ENCODE data around the gene GAP43. TPM values are rescaled to one million over a fixed set of nuclear protein-coding genes. Genes with fewer than 3 reads are reported as not detected.

GAP43 gene
- total and polyA plus RNA-seq, 7 donors = 0.60 to 18.9 (median 7.7) TPM; not detected in 1

DNA sequence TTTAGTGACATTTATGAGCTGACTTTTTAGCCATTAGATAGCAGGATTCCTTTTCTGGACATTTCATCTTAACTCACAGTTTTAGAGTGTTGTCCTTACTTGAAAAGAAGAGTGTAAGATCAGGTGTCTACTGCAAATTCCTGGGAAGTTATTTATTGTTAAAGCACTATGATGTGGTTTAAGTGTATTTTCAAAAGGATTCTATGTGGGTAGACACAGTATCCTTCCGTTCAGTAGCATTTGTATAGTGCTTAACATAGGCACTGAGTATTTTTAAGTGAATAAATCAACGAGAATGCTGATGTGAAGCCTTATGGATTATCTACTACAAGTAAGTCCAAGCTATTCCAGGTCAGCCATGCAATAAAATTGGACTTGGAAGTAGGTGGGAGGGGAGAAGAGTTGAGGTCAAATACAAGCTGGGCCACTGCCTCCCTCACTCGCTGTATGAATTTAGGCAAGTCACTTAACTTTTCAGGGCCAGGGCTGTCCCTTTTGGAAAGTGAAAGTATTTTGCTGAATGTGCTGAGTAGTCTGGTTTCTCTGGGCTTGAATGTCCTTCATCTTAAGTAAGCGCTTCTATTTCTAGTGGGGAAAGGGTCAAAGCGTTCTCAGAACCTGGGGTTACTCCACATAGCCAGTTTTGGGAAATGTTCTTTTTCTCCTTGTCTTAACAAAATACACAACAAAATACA, 48.6 kb downstream of the GAP43 start:
- WGBS, 2 donors = 84 to 85% methylated on average over 5 of the region's 5 CpGs
- TF ChIP-seq POLR2A (IDR thresholded peaks at IDR 0.05) = no peak
- TF ChIP-seq POLR2AphosphoS5 (IDR thresholded peaks at IDR 0.05) = no peak
- TF ChIP-seq, protein P1, sequence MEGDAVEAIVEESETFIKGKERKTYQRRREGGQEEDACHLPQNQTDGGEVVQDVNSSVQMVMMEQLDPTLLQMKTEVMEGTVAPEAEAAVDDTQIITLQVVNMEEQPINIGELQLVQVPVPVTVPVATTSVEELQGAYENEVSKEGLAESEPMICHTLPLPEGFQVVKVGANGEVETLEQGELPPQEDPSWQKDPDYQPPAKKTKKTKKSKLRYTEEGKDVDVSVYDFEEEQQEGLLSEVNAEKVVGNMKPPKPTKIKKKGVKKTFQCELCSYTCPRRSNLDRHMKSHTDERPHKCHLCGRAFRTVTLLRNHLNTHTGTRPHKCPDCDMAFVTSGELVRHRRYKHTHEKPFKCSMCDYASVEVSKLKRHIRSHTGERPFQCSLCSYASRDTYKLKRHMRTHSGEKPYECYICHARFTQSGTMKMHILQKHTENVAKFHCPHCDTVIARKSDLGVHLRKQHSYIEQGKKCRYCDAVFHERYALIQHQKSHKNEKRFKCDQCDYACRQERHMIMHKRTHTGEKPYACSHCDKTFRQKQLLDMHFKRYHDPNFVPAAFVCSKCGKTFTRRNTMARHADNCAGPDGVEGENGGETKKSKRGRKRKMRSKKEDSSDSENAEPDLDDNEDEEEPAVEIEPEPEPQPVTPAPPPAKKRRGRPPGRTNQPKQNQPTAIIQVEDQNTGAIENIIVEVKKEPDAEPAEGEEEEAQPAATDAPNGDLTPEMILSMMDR (IDR thresholded peaks at IDR 0.05) = no peak
- no peak for TF ChIP-seq EP300 (IDR thresholded peaks at IDR 0.05)
- Histone ChIP-seq H3K27ac (peak overlapping the region in 1 of 4 donors; percentile 5), H3K4me3 (no peak overlapping the region), H3K4me1 (peaks cover 0 to 16% (median 1%) of the 10 kb centered on the region in 4 donors), H3K9me3 (no peaks in the 10 kb centered on the region), H3K36me3 (no peaks in the 10 kb centered on the region), H3K27me3 (no peaks in the 10 kb centered on the region)
- intact Hi-C loops (cut with DNase I) = no loop called here
- no peak for DNase-seq

DNA sequence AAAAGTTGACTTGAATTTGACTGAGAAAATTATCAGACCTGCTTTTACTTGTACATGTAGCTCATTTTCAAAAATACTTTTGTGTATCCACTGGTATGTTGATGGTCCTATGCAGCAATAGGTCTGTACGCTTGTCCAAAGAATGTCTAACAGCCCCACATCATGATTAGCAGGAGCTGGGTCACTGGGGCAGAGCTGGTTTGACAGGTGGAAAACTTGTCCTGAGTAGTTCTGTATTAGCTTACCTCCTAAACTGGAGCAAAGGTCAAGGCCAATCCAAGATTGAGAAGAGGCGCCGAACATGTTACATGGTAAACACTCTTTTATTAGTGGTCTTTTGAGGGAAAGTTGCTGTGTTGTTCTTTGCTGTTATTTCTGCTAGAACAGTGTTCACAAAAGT, 50.6 kb downstream of the GAP43 start:
- Histone ChIP-seq H3K4me1 (peaks cover 0 to 9% (median 0%) of the 10 kb centered on the region in 4 donors), H3K4me3 (no peak overlapping the region), H3K27ac (no peak overlapping the region), H3K27me3 (no peaks in the 10 kb centered on the region), H3K9me3 (no peaks in the 10 kb centered on the region), H3K36me3 (no peaks in the 10 kb centered on the region)
- TF ChIP-seq POLR2A (IDR thresholded peaks at IDR 0.05) = no peak
- TF ChIP-seq, protein P1 (IDR thresholded peaks at IDR 0.05) = no peak
- TF ChIP-seq POLR2AphosphoS5 (IDR thresholded peaks at IDR 0.05) = no peak
- TF ChIP-seq EP300 (IDR thresholded peaks at IDR 0.05) = no peak
- 71 to 91% methylated on average over 3 of the region's 3 CpGs for WGBS, 2 donors
- no peak for DNase-seq
- intact Hi-C loops (cut with DNase I) = no loop called here

DNA sequence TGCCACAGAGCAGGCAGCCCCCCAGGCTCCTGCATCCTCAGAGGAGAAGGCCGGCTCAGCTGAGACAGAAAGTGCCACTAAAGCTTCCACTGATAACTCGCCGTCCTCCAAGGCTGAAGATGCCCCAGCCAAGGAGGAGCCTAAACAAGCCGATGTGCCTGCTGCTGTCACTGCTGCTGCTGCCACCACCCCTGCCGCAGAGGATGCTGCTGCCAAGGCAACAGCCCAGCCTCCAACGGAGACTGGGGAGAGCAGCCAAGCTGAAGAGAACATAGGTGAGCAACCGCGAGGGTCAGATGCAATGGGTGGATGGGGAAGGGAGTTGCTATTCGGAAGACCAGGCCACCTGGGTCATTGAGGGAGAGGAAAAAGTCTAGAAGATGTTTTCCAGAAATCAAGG, 53.0 kb downstream of the GAP43 start:
- Histone ChIP-seq H3K4me3 (no peak overlapping the region), H3K4me1 (peaks cover 0 to 6% (median 0%) of the 10 kb centered on the region in 4 donors), H3K27me3 (no peaks in the 10 kb centered on the region), H3K36me3 (no peaks in the 10 kb centered on the region), H3K27ac (no peak overlapping the region), H3K9me3 (no peaks in the 10 kb centered on the region)
- DNase-seq = no peak
- WGBS, 2 donors = 91% methylated on average over 9 of the region's 9 CpGs
- intact Hi-C loops (cut with DNase I) = no loop called here
- TF ChIP-seq POLR2A (IDR thresholded peaks at IDR 0.05) (no peak), POLR2AphosphoS5 (IDR thresholded peaks at IDR 0.05) (no peak), EP300 (IDR thresholded peaks at IDR 0.05) (no peak)
- TF ChIP-seq, protein P1 (IDR thresholded peaks at IDR 0.05) = no peak

DNA sequence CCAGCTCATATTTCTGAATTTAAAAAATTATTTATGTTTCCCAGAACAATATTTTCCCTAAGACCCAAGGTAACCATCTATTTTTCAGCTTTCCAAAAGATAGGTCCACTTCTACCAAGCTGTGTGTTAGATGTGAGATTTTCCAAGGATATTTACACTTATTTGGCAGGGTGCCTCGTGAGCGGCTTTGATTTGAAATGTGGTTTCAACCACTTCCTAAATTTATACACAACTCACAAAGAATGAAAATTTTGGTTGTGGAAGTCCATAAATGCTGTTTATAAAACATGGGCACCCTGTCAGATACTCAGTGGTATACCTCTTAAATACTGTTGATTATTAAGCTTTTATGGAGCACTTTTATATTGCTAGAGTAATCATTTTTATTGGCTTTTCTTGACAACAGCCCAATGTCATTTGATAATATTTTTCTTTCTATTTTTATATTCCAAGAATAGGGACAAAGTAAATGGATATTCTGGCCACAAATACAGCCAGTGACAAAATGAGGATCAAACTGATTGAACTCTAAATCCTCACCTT, 57.6 kb downstream of the GAP43 start:
- no peak for DNase-seq
- Histone ChIP-seq H3K27me3 (no peaks in the 10 kb centered on the region), H3K36me3 (no peaks in the 10 kb centered on the region), H3K4me3 (no peak overlapping the region), H3K4me1 (no peaks in the 10 kb centered on the region), H3K9me3 (no peaks in the 10 kb centered on the region), H3K27ac (no peak overlapping the region)
- no peak for TF ChIP-seq EP300 (IDR thresholded peaks at IDR 0.05)
- no peak for TF ChIP-seq POLR2A (IDR thresholded peaks at IDR 0.05)
- TF ChIP-seq POLR2AphosphoS5 (IDR thresholded peaks at IDR 0.05) = no peak
- TF ChIP-seq, protein P1 (IDR thresholded peaks at IDR 0.05) = no peak
- intact Hi-C loops (cut with DNase I) = no loop called here
- 23 to 27% methylated on average over 2 of the region's 2 CpGs for WGBS, 2 donors
